Astrocyte (in vitro differentiated cells and primary cell): Measurements from ENCODE around the gene TKT. TPM values are rescaled to one million over a fixed set of nuclear protein-coding genes. Genes with fewer than 3 reads are reported as not detected.

Source experiments
- DNase-seq: peaks from one replicate; pipeline ENCODE4 v3.0.0-alpha.2; 2010; ENCODE audit warnings: low read depth
- FAIRE-seq: peaks from 2 replicates; lab custom pipeline; 2011; peaks lifted over from hg19 to GRCh38; lab: Jason Lieb, UNC
- H2AFZ ChIP-seq: 2 replicates; pipeline ENCODE4 v1.6.0; 2012; ENCODE audit warnings: low read depth, low read length, inconsistent platforms
- H3K27ac ChIP-seq: 2 replicates; pipeline ENCODE4 v1.5.1; 2011; ENCODE audit warnings: low read depth, low read length, inconsistent platforms
- H3K27me3 ChIP-seq: 2 replicates; pipeline ENCODE4 v1.6.0; 2011; ENCODE audit warnings: low read length, inconsistent platforms; ENCODE audit not compliant: insufficient read depth
- H3K36me3 ChIP-seq: 2 replicates; pipeline ENCODE4 v1.5.1; 2011; ENCODE audit warnings: low read length, inconsistent platforms; ENCODE audit not compliant: insufficient read depth
- H3K4me1 ChIP-seq: 2 replicates; pipeline ENCODE4 v1.5.1; 2011; ENCODE audit warnings: low read length, inconsistent platforms; ENCODE audit not compliant: insufficient read depth
- H3K4me2 ChIP-seq: 2 replicates; pipeline ENCODE4 v1.6.0; 2012; ENCODE audit warnings: low read length, inconsistent platforms
- H3K4me3 ChIP-seq: 2 replicates; pipeline ENCODE4 v1.5.1; 2011; ENCODE audit warnings: low read depth, mild to moderate bottlenecking, low read length, inconsistent platforms; ENCODE audit not compliant: insufficient read depth
- H3K79me2 ChIP-seq: 2 replicates; pipeline ENCODE4 v1.6.0; 2012; ENCODE audit warnings: mild to moderate bottlenecking, low read length, inconsistent platforms; ENCODE audit not compliant: insufficient read depth
- H3K9ac ChIP-seq: 2 replicates; pipeline ENCODE4 v1.6.0; 2012; ENCODE audit warnings: mild to moderate bottlenecking, low read length, inconsistent platforms
- H3K9me3 ChIP-seq: 2 replicates; pipeline ENCODE4 v1.5.1; 2012; ENCODE audit warnings: low read depth, mild to moderate bottlenecking, low read length, inconsistent platforms; ENCODE audit not compliant: insufficient read depth
- H4K20me1 ChIP-seq: 2 replicates; pipeline ENCODE4 v1.6.0; 2012; ENCODE audit warnings: low read length, inconsistent platforms; ENCODE audit not compliant: insufficient read depth
- H3K27ac Mint-ChIP-seq: one replicate; pipeline ENCODE4 v1.8.0; 2021; ENCODE audit warnings: mild to moderate bottlenecking, mixed read lengths; ENCODE audit not compliant: unreplicated experiment
- H3K27me3 Mint-ChIP-seq: one replicate; pipeline ENCODE4 v1.8.0; 2021; ENCODE audit warnings: low read depth, mixed read lengths; ENCODE audit not compliant: unreplicated experiment
- H3K36me3 Mint-ChIP-seq: one replicate; pipeline ENCODE4 v1.8.0; 2021; ENCODE audit warnings: low read depth, mixed read lengths; ENCODE audit not compliant: unreplicated experiment
- H3K4me1 Mint-ChIP-seq: one replicate; pipeline ENCODE4 v1.8.0; 2021; ENCODE audit warnings: low read depth, mixed read lengths; ENCODE audit not compliant: unreplicated experiment
- H3K4me3 Mint-ChIP-seq: one replicate; pipeline ENCODE4 v1.8.0; 2021; ENCODE audit warnings: mild to moderate bottlenecking, moderate library complexity, mixed read lengths; ENCODE audit not compliant: unreplicated experiment
- H3K9me3 Mint-ChIP-seq: one replicate; pipeline ENCODE4 v1.8.0; 2021; ENCODE audit warnings: mild to moderate bottlenecking, mixed read lengths; ENCODE audit not compliant: unreplicated experiment
- CTCF ChIP-seq: IDR thresholded peaks from 2 replicates; pipeline ENCODE4 v1.5.1; 2011; ENCODE audit warnings: low read depth, mild to moderate bottlenecking, inconsistent platforms, low read length, moderate library complexity; ENCODE audit not compliant: insufficient read depth
- EZH2 ChIP-seq: IDR thresholded peaks from 2 replicates; pipeline ENCODE4 v1.6.1; 2012; ENCODE audit warnings: mild to moderate bottlenecking, low read length, inconsistent platforms; ENCODE audit not compliant: insufficient read depth
- total RNA-seq: library from RNA; stranded (reverse); gene quantifications from 2 replicates; pipeline ENCODE4 v1.2.1, GENCODE V29; 2021

The TKT gene
- total RNA-seq, 1 donor from 2014 or later: 318 TPM

GRCh38 chr3:53221345-53221744 is 34.5 kb downstream of the TKT start:
- Histone ChIP-seq H3K79me2 (no peaks in the 10 kb centered on the region), H3K4me2 (no peak overlapping the region), H3K4me1 (no peaks in the 10 kb centered on the region), H3K4me3 (no peak overlapping the region), H3K27ac (no peak overlapping the region), H3K9ac (no peak overlapping the region), H3K36me3 (peaks cover 20% of the 10 kb centered on the region), H3K9me3 (no peaks in the 10 kb centered on the region), H3K27me3 (no peaks in the 10 kb centered on the region), H4K20me1 (peaks cover 16% of the 10 kb centered on the region), H2AFZ (no peak overlapping the region)
- TF ChIP-seq EZH2 (no peak), CTCF (no peak)
- H3K4me1 Mint-ChIP-seq: no peaks in the 10 kb centered on the region
- H3K36me3 Mint-ChIP-seq: peaks cover 15% of the 10 kb centered on the region
- no peak overlapping the region for H3K27ac Mint-ChIP-seq
- FAIRE-seq (no peak), DNase-seq (no peak)
- H3K9me3 Mint-ChIP-seq: no peaks in the 10 kb centered on the region
- H3K27me3 Mint-ChIP-seq: no peaks in the 10 kb centered on the region
- H3K4me3 Mint-ChIP-seq: no peak overlapping the region

DNA sequence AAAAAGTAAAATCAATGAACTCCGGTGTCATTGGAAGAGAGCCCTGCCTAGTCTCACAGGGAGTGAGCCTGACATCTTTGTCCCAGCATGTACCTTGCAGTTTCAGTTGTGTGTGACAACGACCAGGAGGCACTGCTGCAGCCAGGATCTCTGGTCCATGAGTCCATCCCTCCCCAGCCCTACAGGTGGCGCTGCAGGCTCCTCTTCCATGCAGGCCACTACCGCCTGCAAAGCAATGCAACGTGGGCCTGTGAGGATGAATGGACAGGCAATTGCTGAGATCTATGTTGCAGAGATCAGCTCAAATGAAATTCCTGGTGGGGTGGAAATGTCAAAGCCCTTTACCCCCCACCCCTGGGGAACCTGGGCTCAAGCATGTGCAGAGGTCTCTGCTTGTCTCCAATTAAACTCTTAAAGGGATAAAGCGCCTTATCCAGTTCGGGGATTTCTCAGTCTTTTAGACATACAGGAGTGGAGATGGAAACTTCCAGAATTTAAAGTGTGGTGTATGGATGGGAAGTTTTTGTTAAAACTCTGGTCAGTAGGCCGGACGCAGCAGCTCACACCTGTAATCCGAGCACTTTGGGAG is 35.8 kb downstream of the TKT start:
- H3K36me3 Mint-ChIP-seq: peaks cover 10% of the 10 kb centered on the region
- no peaks in the 10 kb centered on the region for H3K9me3 Mint-ChIP-seq
- Histone ChIP-seq H3K9ac (no peak overlapping the region), H3K4me2 (no peak overlapping the region), H2AFZ (no peak overlapping the region), H3K9me3 (no peaks in the 10 kb centered on the region), H3K79me2 (no peaks in the 10 kb centered on the region), H4K20me1 (peaks cover 4% of the 10 kb centered on the region), H3K27me3 (no peaks in the 10 kb centered on the region), H3K27ac (no peak overlapping the region), H3K36me3 (peaks cover 14% of the 10 kb centered on the region), H3K4me1 (no peaks in the 10 kb centered on the region), H3K4me3 (no peak overlapping the region)
- no peaks in the 10 kb centered on the region for H3K4me1 Mint-ChIP-seq
- no peaks in the 10 kb centered on the region for H3K27me3 Mint-ChIP-seq
- no peak overlapping the region for H3K27ac Mint-ChIP-seq
- H3K4me3 Mint-ChIP-seq: no peak overlapping the region
- peak; percentile 39 for DNase-seq
- FAIRE-seq: peak; percentile 91
- TF ChIP-seq EZH2 (no peak), CTCF (peak; percentile 91)

- Histone ChIP-seq H3K4me2 (no peak overlapping the region), H3K9me3 (no peaks in the 10 kb centered on the region), H3K79me2 (no peaks in the 10 kb centered on the region), H2AFZ (no peak overlapping the region), H3K27ac (no peak overlapping the region), H3K27me3 (no peaks in the 10 kb centered on the region), H4K20me1 (no peaks in the 10 kb centered on the region), H3K4me1 (no peaks in the 10 kb centered on the region), H3K36me3 (peaks cover 4% of the 10 kb centered on the region), H3K9ac (no peak overlapping the region), H3K4me3 (no peak overlapping the region)
- H3K9me3 Mint-ChIP-seq: no peaks in the 10 kb centered on the region
- DNase-seq (no peak), FAIRE-seq (no peak)
- no peak overlapping the region for H3K4me3 Mint-ChIP-seq
- TF ChIP-seq CTCF (no peak), EZH2 (no peak)
- H3K36me3 Mint-ChIP-seq: peaks cover 7% of the 10 kb centered on the region
- no peaks in the 10 kb centered on the region for H3K27me3 Mint-ChIP-seq
- H3K4me1 Mint-ChIP-seq: no peaks in the 10 kb centered on the region
- H3K27ac Mint-ChIP-seq: no peak overlapping the region
These were observed 37.7 kb downstream of the TKT start for GRCh38 chr3:53218131-53218530.
